Inferior parietal cortex (tissue), 1 donor: ENCODE results near the gene ALPK3.

Experiments
- DNase-seq: peaks from one replicate; pipeline ENCODE4 v3.0.0-alpha.2; 2016; ENCODE audit errors: extremely low spot score

ALPK3 gene

GRCh38 chr15:84890670-84891162 is 73.6 kb downstream of the ALPK3 start:
- DNase-seq, result no peak

GRCh38 chr15:84891339-84891738 is 74.2 kb downstream of the ALPK3 start:
- no peak for DNase-seq

GRCh38 chr15:84892786-84893307 is 75.7 kb downstream of the ALPK3 start:
- DNase-seq, result no peak

- no peak for DNase-seq
These were observed 76.5 kb downstream of the ALPK3 start for GRCh38 chr15:84893607-84894006.

GRCh38 chr15:84894736-84895425 is 77.7 kb downstream of the ALPK3 start:
- no peak for DNase-seq

- no peak for DNase-seq
These were observed 81.6 kb downstream of the ALPK3 start for GRCh38 chr15:84898761-84899160.

GRCh38 chr15:84899750-84900149 is 82.6 kb downstream of the ALPK3 start:
- DNase-seq, result no peak

- no peak for DNase-seq
These were observed 84.4 kb downstream of the ALPK3 start for GRCh38 chr15:84901540-84901939.

GRCh38 chr15:84903751-84904150 is 86.6 kb downstream of the ALPK3 start:
- no peak for DNase-seq

GRCh38 chr15:84904419-84904818 is 87.3 kb downstream of the ALPK3 start:
- no peak for DNase-seq

- no peak for DNase-seq
These were observed 88.1 kb downstream of the ALPK3 start for GRCh38 chr15:84905016-84905916.

- no peak for DNase-seq
These were observed 90.6 kb downstream of the ALPK3 start for GRCh38 chr15:84907731-84908130.

- no peak for DNase-seq
These were observed 91.4 kb downstream of the ALPK3 start for GRCh38 chr15:84908564-84908963.

GRCh38 chr15:84909029-84909428 is 91.9 kb downstream of the ALPK3 start:
- no peak for DNase-seq

GRCh38 chr15:84909782-84910181 is 92.6 kb downstream of the ALPK3 start:
- DNase-seq, result no peak

- no peak for DNase-seq
These were observed 93.9 kb downstream of the ALPK3 start for GRCh38 chr15:84910928-84911623.

GRCh38 chr15:84911879-84912660 is 94.9 kb downstream of the ALPK3 start:
- DNase-seq, result peak; percentile 33

- no peak for DNase-seq
These were observed 96.2 kb downstream of the ALPK3 start for GRCh38 chr15:84913360-84913723.

GRCh38 chr15:84914351-84914750 is 97.2 kb downstream of the ALPK3 start:
- no peak for DNase-seq

- peak; percentile 19 for DNase-seq
These were observed 97.9 kb downstream of the ALPK3 start for GRCh38 chr15:84914909-84915605.

GRCh38 chr15:84915606-84915958 is 98.4 kb downstream of the ALPK3 start:
- DNase-seq, result no peak
